NCI-H146 treated with DMSO at 0.1 percent for 48 hours (cell line): ENCODE measurements around the gene LTBP1.

Source experiments
- DNase-seq: peaks from one replicate; lab custom pipeline; 2025; ENCODE audit not compliant: unreplicated experiment; lab: John Stamatoyannopoulos, UW

Gene LTBP1

DNA sequence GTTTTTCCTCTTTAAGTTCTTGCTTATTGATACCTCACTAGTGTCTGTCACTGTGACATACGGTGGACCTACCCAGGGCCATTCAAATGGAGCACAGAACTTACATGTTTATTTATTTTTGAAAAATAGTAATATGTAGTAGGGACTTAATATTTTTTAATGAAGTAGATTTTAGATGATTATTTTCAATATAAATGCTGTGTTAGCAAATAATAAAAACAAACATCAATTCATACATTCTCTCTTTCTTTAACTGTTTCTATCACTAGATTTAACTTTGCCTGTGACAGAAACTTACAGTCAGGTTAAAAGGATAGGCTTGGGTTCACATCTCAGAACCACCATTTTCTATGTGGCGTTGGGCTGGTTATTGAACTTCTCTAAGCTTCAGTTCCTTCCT, 345.3 kb downstream of the LTBP1 start:
- no peak for DNase-seq

DNA sequence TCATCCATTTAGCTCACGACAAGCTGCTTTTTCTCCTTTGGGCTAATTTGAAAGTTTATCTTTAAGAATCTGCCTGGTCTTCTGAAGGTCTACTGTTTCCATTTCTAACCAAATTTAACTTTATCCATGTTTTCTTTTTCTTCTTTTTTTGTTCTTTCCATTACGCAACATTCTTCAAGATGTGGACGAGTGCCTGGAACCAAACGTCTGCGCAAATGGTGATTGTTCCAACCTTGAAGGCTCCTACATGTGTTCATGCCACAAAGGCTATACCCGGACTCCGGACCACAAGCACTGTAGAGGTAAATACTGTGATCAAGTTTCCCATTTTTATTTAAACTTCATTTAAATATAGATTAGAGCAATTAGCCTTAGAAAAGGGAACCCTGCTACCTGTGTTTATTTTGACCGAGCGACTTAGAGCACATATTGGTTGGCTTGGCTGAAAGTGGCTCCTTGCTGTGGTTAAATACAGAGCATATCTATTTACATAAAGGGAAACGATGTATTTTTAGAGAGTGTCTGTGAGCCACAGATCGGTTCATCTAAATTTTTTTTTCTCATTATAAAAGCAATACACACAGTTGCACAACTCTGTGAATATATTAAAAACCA, 346.3 kb downstream of the LTBP1 start:
- DNase-seq: peak; percentile 91

DNA sequence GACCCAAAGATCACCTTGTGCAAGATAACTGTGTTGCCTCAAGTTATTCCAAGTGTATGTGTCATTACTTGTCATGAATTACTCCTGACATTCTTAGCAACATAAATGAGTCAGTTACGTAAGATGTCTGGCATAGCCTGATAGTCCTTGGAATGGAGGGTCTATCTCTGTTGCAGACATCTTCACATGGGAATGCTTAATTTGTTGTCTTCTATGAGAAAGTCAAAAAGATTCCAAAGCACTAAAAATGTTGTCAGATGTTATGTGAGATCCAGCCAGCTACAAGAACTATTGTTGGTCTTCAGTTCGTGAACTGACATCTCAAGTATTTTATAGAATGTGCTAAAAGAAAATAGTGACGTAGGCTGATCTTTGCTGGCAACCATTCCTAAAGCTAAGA, 351.5 kb downstream of the LTBP1 start:
- no peak for DNase-seq

DNA sequence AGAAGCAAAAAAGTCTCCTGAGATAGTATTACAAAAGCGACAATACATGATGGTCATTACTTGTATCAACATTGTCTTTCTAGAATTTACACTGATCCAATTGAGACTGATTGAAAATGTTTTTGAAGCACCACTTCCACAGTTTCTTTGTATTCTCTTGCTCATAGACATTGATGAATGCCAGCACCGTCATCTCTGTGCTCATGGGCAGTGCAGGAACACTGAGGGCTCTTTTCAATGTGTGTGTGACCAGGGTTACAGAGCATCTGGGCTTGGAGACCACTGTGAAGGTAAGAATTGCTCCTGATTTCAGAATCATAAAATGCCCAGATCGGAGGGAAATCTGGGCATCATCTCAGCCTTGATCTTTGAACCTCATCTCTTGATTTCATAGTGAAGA, 354.6 kb downstream of the LTBP1 start:
- no peak for DNase-seq

DNA sequence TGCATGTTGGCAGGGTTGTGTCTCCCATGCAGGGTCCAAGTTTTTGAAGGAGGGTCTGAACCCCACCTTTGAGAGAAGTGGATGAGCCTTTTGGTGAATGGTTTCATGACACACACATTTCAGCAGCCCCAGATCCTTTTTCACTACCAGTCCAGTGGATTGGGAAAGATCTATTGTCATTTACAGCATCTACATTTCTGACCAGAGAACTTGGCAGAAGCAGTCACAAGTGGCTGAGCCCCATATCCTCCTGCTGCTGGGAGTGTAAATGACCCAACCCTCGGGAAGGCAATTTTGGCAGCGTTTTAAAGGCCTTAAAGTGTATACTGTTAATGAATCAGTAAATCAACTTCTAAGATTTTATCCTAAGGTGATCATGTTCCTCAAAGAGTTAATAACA, 355.6 kb downstream of the LTBP1 start:
- no peak for DNase-seq

DNA sequence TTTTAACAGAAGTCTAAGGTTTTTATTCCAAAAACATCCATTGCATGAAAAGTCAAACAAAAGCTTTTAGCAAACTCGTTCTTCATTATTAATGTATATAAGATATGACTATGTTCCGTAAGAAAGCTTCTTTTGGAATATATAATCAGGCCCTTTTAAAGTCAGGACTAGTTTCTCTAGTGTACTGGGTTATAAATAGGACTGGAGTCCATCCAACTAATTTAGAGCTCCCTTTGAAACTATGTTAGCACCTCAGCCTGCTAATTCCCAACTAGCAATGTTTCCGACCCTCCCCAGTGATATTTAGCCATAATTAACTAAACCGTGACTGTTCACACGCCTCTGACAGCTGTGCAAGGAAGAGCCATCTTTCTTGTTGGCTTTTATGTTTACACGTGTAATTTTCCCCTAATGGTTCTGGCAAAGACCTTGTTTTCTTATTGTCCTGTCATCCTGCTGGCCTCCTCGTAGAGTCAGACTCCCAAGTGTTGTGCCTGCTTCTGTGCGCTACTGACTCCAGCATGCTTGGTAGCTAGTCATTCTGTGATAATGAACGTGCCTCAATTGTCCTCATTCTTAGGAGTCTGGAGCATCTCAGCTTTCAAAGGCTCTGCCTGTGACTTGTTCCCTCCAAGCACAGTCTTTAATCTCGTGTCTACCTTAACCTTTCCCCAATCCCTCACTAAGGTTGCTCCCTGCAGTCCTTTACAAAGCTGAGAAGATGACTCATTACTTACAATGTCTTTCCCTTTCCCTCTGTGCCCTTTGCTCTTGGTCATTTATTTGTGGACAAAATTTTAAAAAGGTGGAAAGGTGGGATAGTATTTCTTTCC, 357.5 kb downstream of the LTBP1 start:
- peak; percentile 32 for DNase-seq

DNA sequence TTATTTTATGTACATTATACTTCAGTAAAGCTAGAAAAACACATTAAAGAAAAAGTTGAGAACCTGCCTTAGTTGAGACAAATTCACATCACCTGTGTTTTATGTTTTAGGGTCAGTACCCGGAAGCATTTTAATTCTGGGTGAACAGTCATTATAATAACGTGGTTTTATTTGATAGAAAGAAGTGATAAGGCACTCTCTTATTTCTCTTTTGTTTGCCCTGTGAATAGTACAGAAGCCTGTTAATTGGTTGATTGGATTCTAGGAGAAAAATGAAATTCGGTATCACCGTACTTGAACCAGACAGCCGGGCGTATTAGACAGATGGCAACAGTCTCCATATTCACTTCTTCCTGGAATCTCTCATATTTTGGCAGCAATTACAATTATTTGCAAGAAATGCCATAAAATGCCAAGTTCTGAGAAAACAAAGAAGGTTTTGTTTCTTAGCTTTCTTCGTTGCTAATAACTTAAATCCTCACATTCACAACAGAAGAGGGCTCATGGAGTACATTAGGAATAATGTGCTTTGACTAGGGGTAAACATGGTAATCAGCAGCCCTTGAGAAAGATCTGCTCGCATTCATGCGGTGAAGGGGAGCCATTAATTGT, 361.0 kb downstream of the LTBP1 start:
- no peak for DNase-seq

DNA sequence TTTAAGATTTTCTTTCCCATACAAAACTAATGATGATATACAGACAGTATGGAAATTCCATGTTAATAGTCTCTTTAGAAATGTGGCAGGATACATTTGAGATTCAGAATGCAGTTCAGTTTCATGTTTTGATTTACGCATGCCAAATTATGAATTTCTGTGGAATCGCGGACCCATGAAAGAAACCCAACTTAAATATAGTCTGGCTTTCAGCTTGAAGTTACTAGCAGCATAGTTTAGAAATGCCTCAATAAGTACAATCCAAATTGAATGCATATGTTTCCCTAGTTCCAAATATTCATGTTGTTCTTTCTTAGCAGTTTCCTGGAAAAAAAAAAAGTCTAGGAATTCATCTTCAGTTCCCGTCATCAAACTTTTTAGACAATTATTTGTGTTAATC, 365.6 kb downstream of the LTBP1 start:
- DNase-seq: no peak

GRCh38 chr2:33313039-33313438, 366.3 kb downstream of the LTBP1 start:
- no peak for DNase-seq

GRCh38 chr2:33314541-33314940, 367.8 kb downstream of the LTBP1 start:
- no peak for DNase-seq

DNA sequence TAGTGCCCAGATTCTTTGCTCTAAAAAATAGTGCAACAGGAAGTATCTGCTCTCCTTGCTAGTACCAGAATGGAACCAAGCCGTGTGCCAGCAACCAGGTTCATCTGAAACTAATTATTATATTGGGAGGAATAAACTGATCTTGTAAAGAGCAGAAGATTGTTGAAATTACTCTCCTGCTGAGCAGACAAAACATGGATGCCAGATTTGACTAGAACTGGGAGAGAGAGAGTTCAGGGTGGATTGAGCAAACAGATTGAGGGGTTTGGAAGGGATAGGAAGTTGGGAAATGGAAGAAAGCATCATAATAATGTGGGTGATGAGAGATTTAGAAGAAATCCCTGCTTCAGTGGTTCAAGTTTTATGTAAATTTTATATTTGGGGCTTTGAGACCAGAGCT, 369.6 kb downstream of the LTBP1 start:
- no peak for DNase-seq

DNA sequence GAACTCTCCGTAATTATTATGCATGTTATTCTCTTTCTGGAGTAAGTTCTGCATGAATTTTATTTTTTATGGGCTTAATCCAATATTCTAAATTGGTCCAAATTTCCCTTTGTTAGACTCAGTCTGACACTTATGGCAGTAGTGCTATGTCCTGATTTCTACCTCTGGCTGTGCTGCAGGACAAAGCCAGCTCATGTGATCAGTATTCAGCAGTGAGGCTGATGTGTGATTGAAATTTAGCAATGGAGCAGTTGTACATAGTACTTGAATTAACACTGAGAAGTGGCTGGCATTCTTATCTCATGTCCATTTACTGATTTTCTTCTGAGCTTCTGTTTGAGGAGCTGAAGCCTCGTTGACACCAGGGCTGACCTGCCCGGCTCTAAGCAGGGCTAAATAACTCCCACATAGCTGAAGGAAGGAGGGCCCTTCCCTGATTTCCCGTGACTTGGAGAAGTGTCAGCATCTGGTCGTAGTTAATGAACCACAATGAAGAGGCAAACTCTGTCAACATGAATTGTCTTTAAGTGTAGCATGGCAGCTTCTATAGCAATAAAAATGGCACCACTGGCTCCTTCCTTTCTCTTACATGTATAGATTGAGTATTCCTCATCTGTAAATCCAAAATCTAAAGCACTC, 370.7 kb downstream of the LTBP1 start:
- no peak for DNase-seq

GRCh38 chr2:33318456-33318855, 371.7 kb downstream of the LTBP1 start:
- no peak for DNase-seq

DNA sequence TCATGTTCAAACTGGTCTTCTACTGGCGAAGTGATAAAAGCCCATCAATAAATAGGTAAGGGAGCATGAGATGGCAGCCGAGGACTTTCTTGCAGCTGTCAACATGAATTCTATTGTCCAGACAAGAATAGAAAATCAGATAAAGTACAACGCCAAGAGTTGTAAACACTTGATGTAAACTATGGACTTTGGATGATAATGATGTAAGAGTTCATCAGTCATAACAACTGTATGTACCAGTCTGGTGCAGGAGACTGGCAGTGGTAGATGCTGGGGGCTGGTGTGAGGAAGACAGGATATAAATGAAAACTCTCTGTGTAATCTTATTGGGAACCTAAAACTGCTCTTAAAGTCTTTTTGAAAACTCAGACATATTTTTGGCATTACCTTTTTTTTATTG, 373.8 kb downstream of the LTBP1 start:
- DNase-seq: no peak

DNA sequence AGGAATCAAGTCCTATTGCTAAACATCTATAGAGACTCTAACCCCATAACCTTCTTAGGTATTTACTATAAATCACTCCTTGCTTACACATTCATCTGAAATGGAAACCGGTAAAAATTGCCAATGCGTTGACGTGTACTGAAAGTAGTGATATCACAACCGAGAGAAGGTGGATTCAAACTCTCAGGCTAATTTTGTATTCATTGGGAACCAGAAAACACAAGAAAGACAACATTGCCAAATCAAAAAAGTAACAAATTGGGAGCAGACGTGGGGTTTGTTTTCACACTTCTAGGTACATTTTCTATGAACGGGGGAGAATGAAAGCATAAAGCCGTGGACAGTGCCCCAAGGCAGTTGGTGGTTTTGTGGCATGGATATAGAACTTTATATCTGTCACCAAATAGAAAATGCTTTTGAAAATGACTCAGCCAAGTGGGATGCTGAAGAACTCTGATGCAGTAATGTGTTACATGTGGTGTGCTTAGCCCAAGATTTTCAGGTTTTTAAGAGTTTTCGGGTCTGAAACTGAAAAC, 374.6 kb downstream of the LTBP1 start:
- DNase-seq: no peak

DNA sequence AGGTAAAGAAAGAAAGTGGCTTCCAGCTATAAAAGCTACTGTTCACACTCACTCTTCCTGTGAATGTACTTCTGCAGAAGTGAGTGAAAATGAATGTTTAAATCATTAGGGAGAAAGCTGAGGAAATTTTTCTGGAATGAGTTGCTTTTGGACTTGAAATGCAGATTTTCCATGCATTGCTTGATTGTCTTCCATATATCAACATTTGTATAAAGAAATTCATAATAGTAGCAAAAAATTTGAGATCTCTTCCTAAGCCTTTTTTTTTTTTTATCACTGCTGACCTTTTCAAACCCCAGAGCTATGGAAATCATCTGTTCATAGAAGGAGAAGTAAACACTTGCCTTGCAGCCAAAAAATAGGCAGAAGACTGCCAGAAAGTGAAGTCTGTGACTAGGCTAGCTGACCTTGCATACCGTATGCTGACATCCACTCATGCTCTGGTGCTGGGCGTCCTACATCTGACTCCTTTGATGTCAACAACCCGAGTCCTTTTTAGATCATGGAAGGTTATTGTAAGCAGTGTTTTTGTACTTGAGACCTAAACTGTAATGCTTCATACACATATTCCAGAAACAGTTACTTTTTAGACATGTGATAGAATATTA, 375.2 kb downstream of the LTBP1 start:
- DNase-seq: no peak

GRCh38 chr2:33322612-33323011, 375.9 kb downstream of the LTBP1 start:
- DNase-seq: no peak

- DNase-seq: no peak
Measured at GRCh38 chr2:33323957-33324356, 377.2 kb downstream of the LTBP1 start.

DNA sequence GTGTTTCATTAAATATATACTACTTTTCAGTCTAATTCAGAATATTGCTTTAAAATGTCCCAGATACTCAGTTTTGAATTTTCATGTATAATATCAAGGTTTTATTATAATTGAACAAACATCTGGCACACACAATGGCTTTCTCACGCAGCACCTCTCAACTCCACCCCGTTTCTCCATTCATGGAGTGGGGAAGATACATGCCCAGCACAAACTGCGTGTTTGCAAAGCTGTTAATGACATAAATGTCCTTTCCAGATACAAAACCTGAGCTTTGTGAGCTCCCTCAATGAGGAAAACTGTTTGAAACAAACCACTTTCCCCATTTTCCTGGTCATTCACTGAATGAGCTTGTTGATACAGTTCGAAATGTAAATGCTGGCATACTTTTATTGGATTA, 379.3 kb downstream of the LTBP1 start:
- DNase-seq: peak; percentile 3

- DNase-seq: no peak
Measured at GRCh38 chr2:33333433-33333832, 386.7 kb downstream of the LTBP1 start.

DNA sequence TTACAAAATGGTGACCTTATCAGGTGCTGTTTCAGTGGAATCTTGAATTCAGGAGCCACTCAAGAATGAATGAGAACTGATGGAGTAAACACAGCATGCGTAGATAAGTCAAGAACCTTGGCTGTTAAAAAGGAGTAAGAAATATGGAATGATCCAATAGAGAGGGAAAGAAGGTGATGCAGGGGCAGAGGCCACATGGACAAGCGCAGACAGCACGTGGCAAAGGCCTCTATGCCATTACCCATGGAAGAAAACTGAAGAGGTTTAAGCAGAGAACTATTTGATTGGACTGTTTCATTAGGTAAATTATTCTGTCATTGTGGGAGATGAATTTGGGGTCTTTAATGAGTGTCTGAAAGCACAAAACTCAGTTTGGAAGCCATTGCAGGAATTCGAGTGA, 387.3 kb downstream of the LTBP1 start:
- no peak for DNase-seq
